ENCODE measurements around the gene IDI1. TPM values are rescaled to one million over a fixed set of nuclear protein-coding genes. Genes with fewer than 3 reads are reported as not detected.

The IDI1 gene
- polyA plus RNA-seq, 12 donors, result 32.4 to 63.1 (median 47.3) TPM; not detected in 1

- DNase-seq, result no peak
Measured at GRCh38 chr10:997266-998022, 51.5 kb downstream of the IDI1 start.

GRCh38 chr10:996031-996430 is 52.9 kb downstream of the IDI1 start:
- DNase-seq, result no peak

- DNase-seq, result no peak
Measured at GRCh38 chr10:995559-995926, 53.4 kb downstream of the IDI1 start.

- DNase-seq, result no peak
Measured at GRCh38 chr10:994836-995558, 53.9 kb downstream of the IDI1 start.

- no peak for DNase-seq
Measured at GRCh38 chr10:992871-993270, 56.0 kb downstream of the IDI1 start.

- DNase-seq, result no peak
Measured at GRCh38 chr10:992467-992866, 56.5 kb downstream of the IDI1 start.

- no peak for DNase-seq
Measured at GRCh38 chr10:990808-991207, 58.1 kb downstream of the IDI1 start.

Other genes with a start within 250 kb of the IDI1 start
- gene LARP4B, start 117.4 kb downstream of the IDI1 start, polyA plus RNA-seq (ENCODE audit: insufficient read length in 12 of 12), result 10 to 100 TPM in 11 of 12 donors, not detected in 1; 47.1 to 99.8 (median 66.7) TPM
- 10 to 100 TPM in 11 of 12 donors, not detected in 1; 33.1 to 65.5 (median 50.2) TPM for gene GTPBP4, start 60.7 kb downstream of the IDI1 start, polyA plus RNA-seq (ENCODE audit: insufficient read length in 12 of 12)
- under 1 TPM in 4 of 12 donors, not detected in 8; 0.23 to 0.44 (median 0.25) TPM for gene IDI2, start 23.3 kb downstream of the IDI1 start, polyA plus RNA-seq (ENCODE audit: insufficient read length in 12 of 12)
- 10 to 100 TPM in 9 of 12 donors, 1 to 10 TPM in 2, not detected in 1; 7.6 to 13.3 (median 10.6) TPM for gene WDR37, start 7.3 kb upstream of the IDI1 start, polyA plus RNA-seq (ENCODE audit: insufficient read length in 12 of 12)

Data from muscle of arm (tissue), 12 donors.